HG03571 (cell line): ENCODE results near the gene NEURL1.
"Not testable (repeated sequence)": the region's sequence is repeated elsewhere in the genome, so short reads cannot be mapped to it uniquely, and the experiment has no call there.

Source experiments
- ATAC-seq: cut with Tn5 transposase; IDR thresholded peaks from one replicate; pipeline ENCODE4 v1.9.1; 2021; ENCODE audit not compliant: unreplicated experiment

NEURL1 gene

DNA sequence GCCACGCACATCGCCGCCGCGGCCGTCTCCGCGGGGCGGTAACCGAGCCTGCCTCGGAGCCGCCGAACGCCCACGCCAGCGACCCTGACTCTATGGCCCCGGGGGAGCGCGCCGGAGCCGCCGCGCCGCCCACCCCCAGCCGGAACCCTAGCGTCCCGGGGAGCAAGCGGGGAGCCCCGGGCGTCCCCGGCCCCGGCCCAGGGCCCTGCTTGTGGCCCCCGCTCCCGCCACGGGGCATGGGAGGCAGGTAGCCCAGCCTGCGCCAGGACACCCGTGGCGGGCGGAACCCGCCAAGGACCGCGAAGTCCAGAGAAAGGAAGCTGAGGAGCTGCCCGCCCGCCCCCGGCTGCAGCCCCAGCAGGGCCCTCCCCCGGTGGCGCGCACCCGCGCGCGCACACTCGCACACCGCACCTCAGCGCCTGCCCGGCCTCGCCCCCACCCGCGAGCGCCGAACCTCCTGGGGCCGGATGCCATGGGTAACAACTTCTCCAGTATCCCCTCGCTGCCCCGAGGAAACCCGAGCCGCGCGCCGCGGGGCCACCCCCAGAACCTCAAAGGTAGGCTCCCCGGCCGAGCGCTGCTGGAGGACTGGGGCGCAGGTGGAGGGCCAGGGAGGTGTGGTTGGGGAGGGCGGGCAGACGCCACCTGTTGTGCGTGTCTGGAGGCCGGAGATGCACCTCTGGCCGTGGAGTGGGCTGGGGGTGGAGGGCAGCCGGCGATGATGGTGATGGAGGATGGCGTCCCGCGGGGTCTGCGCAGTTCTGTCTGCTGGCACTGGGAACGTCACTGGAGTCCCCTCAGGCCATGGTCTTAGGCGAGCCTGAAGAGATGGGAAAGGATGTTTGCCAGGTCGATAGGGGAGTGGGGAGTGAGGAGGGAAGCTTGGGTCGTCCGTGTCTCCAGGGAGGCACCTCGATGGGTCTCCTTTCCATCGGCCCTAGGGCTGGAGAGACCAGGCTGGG is 692 bp downstream of the NEURL1 start:
- ATAC-seq = no peak

DNA sequence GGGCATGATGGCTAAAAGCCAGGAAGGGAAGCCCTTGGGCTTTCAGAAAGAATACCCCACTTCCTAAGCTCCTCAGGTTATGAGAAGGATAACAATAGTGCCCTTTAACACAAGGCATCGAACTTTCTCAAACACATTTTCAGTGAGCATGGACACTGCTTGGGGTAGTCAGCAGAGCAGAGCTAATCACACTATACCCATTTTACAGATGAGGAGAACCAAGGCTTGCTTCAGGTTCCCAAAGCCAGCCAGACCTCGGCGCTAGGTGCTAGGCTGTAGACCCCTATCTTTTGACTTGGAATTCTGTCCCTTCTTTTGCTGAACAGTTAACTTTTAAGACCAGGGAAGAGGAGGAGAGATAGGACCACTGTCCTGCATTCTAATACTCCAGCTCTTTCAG is 1.8 kb downstream of the NEURL1 start:
- no peak for ATAC-seq

DNA sequence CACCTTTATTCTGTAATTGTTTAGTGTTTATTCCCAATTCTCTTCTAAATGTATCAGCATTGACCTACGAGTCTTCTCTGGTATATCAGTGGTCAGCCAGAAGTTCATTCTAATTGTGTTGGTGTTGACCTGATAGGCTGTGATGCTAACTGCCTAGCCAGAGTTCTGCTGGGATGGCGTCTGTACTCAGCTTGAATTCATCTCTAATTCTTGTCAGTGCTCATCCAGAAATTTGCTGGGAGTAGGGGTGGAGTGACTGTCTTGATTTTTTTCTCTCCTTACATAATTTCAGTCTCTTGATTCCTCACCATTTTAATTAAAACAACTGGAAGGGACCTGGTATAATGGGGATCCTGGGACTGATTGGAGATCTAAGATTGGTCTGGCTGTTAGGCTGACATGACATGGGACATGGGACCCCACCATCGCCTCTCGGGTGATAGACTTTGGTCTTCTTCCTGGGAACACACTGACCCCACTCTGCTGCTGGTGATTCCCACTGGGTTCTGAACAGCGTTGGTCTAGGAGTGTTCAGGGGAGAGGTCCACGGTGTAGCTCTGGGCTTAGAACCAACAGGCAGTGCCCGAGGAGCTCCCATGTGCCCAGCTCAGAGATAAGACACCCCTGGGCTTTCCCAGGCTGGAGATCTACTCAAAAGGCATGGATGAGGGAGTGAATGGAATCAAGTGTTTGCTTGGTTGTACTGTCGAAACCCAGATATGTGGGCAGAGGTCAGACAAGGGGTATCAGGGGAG is 3.8 kb downstream of the NEURL1 start:
- no peak for ATAC-seq

DNA sequence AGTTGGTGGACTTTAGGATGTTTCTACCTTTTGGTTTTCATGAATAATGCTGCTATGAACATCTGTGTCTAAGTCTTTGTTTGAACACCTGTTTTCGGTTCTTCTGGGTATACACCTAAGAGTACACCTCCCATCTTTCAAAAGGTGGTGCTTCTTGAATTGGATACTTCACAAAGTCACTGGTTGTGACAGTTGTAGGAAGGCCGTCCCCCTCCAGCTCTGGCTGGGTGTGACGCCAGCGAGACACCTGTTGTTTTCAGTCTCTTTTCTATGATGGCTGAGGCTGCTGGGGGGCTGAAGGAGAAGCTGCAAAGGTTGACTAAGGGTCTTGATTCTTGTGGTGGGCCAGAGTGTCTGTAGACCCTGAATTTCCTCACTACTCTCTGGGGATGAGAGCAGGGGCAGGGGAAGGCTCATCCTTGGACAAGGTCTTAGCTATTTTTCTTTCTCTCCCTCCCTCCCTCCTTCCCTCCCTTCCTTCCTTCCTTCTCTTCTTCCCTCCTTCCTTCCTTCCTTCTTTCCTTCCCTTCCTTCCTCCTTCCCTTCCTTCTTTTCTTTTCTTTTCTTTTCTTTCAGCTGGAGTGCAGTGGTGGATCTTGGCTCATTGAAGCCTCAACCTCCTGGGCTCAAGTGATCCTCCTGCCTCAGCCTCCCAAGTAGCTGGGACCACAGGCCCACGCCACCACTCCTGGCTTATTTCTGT is 5.6 kb downstream of the NEURL1 start:
- no peak for ATAC-seq

DNA sequence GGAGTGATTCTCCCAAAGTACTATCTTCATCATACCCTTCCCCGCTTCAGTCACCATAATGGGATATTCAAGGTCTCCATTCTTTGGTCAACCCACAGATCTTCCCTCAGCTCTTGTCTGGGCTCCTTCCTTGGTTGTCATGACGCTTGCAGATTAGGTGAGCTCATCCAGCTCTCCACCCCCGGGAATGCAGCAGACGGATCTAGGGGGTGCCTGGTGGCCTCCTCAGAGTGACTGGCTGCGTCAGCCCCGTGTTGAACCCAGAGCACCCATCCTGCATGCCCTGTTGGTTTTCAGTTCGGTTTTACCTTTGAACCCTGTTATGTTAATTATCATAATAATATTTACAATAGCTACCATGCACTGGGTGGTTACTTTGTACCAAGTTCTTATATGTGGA is 6.4 kb downstream of the NEURL1 start:
- ATAC-seq = no peak

DNA sequence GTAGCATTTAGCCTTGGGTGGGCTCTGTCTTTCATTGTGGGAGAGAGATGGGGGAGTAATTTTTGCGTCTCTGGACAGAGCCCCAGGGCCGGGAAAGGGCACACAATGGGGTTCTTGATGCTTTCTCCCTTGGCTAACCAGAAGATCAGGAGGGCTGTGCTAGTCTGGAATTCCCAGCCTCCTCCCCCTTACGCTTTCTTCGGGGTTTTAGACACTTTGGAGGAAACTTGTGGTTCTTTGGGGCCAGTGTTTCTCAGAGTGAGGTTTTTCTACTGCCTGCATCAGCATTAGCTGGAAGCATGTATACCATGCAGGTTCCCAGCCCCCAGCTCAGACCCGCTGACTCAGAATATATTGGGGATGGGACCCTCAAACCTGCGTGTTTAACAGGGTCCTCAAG is 7.0 kb downstream of the NEURL1 start:
- ATAC-seq = no peak

DNA sequence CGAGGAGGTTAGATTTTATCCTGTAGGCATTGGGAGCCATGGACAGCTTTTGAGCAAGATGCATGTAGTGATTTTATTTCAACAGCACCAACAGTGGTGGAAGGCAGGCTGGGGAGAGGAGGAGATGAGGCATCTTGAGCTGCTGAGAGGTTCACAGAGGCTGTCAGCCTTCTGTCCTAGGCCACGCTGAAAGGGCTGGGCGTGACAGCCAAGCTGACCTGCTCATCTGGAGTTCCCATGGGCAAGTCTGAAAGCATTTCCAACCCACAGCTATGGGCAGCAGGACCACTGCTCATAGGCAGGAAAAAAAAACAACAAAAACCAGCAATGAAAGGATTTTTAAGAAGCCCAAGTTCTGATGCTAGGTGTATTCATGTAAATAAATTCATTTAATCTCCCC is 7.7 kb downstream of the NEURL1 start:
- no peak for ATAC-seq

DNA sequence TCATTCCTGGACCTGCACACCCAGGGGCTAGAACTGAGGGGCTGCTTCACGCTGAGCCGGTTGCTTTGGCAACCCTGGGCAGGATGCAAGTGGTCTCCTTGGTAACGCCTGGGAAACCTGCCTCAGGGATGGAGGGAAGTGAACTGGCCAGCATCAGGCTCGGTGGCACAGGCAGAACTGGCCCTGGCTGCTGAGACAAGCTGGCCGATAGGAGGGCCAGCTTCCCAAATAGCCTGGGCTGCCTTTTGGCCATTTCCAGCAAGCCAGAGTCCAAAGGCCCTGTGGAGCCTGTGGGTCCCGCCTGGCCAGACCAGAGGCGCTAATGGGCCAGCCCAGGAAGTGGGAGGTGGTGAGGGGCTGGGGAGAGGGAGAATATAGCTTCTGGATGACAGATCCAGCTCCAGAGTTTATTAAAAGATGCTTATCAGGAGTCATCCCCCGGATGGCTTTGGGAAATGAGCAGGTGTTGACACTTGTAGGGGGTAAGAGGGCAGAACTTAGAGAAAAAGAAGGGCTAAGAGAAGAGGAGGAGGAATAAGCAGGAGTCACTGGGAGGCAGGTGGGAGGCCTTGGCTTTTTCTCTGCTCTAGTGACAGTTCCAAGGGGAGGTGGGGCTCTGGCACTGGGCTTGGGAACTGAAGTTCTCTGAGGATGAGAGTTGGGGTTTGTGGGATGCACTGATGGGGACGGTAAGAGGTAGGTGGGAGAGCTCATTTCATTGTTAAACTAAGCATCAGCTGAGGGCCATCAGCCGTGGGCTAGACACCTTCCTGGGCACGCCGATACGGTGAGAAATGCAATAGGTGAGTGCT is 9.6 kb downstream of the NEURL1 start:
- no peak for ATAC-seq

DNA sequence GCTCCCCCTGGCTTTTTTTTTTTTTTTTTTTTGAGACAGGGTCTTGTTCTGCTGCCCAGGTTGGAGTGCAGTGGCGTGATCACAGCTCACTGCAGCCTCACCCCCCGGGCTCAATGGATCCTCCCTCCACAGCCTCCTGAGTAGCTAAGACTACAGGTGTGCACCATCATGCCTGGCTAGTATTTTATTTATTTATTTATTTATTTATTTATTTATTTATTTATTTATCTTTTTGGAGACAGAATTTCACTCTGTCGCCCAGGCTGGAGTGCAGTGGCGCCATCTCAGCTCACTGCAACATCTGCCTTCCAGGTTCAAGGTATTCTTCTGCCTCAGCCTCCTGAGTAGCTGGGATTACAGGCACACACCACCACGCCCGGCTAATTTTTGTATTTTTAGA is 10.3 kb downstream of the NEURL1 start:
- not testable (repeated sequence) for ATAC-seq

DNA sequence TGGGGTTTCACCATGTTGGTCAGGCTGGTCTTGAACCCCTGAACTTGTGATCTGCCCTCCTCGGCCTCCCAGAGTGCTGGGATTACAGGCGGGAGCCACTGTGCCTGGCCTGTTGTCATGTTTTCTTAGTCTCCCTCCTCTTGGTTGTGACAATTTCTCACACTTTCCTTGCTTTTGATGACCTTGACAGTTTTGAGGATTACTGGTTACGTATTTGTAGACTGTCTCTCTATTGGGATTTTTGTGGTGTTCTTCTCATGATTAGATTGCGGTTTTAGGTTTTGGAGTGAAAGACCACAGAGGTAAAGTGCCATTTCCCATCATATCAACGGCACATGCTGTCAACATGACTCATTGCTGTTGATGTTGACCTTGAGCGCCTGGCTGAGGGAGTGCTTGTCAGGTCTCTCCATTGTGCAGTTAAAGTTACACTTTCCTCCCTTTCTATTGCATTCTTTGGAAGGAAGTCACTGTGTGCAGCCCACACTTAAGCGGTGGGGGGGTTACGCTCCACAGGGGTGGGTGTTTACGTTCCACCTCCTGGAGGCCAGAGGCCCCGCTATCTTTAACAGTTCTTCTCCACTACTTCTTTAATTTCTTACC is 10.8 kb downstream of the NEURL1 start:
- no peak for ATAC-seq

DNA sequence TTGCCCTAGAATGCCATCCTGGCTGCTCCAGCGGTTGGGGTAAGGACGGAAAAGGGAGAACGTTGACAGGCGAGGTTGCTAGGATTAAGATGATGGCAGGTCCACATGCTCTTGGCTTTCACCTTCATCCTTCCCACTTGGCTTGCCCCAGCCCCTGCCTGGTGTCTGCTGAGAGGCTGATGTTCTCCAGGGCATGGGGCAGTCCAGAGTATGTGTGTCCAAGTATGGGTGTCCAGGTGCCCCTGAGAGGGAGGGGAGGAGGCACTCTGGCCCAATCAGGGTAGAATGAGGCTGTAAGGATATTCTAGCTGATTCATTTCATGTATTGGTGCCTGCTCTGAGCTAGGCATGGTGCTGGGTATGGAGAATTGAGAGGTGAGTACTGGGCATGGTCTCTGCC is 12.6 kb downstream of the NEURL1 start:
- no peak for ATAC-seq

DNA sequence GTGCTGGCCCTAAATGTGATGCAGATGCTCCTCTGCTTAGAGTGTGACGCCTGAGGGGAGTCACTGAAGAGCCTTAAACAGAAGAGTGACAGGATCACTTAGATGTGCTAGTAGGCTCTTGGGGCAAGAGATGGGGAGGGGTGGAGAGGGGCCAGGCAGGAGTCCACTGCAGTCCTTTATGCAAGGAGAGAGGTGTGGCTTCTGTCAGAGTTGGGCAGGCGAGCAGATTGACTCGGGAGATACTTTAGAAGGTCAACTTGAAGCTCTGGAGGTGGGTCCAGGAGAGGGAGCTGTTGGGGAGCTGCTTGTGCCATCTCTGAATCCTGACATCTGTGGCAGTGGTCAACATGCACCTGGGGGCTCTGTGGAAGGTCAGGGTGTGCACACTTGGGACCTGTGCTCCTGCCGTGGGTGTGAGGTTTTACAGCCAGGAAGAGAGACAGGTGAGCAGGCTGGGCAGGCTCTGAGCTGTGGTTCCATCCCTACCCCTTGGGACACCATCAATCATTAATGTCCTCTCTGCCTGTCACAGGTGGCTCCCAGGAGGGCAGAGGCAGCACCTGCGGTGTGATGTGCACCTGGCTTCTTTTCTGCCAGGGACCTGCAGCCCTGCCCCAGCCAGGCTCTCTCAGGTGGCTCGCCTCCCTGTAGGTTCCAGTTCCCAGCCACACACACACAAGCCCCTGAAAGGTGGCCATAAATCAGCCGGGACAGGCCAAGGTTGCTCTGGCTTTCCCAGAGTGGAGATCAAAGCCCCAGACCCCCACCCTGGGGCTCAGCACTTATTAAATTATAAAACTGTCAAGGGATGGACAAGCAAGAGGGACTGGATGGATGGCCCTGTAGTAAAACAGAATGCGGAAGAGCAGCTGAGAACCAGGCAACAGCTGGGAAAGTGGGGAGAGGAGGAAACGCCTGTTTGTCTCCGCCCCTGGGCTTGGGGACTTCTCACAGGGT is 14.0 kb downstream of the NEURL1 start:
- no peak for ATAC-seq

DNA sequence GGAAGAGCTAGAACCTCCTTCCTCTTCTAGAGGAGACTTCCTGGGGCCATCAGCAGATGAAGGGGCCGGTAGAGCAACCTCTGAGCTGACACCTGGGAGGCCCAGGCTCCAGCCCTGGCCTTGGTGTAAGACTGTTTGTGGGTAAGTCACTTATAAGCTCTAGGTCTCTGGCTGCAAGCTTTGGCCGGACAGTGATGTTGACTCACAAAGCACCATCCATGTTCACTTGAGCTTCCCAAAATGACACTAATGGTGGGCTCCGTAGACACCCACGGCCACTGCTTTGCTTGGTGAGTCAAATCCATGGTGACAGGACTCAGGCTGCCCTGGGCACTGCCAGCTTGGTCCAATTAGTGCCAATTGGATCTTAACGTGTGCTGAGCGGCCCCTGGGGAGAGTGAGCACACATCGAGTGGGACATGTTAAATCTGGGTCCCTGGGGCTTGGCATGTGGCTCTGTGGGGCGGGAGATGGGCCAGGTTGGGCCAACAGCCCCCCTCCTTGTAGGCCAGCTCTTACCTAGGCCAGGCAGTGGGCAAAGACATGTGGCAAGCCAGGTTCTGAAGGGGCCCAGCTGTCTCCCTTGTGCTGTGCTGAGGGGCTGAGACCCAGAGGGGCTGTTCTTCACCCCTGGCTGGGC is 16.7 kb downstream of the NEURL1 start:
- ATAC-seq = no peak

DNA sequence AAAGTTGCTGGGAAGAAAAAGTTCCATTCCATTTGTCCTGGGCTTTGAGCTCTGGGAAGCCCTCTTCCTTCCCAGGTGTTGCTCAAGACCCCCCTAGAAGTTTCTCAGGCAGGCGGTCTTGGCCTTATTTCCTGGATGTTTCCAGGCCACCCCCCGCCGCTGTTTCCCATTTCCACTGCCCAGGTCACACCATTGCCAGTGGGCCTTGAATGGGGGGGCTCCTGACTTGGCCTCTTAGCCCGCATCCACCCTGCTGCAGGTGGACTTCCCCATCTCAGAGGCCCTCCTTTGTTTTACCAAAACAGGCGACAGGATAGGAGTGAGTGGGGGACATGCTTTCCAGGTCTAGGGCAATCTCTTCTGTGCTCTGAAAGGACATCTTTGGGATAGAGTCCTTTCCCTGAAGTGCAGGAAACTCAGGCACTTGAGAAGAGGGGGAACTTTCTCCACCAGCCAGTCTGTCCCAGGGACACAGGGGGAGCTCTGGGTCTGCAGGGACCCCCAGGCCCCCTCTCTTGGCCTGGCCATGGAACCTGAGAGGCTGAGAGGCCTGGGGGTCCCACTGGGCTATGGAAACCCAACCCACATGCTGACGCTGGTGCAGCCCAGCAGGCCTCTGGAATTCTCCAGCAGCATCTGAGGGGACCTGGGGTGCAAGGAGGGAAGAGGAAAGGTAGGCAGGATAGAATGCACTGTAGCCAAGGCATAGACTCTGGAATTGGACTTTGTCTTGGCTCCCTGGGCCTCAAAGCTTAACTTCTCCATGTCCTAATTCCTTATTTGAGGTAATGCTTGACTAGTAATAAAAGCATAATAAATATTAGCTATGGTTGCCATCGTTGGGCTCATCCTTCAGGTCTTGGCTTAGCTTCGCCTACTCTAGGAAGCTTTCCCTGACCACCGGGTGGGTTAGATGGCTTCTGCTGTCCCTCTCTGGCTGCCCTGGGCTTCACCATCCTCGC is 17.6 kb downstream of the NEURL1 start:
- no peak for ATAC-seq

DNA sequence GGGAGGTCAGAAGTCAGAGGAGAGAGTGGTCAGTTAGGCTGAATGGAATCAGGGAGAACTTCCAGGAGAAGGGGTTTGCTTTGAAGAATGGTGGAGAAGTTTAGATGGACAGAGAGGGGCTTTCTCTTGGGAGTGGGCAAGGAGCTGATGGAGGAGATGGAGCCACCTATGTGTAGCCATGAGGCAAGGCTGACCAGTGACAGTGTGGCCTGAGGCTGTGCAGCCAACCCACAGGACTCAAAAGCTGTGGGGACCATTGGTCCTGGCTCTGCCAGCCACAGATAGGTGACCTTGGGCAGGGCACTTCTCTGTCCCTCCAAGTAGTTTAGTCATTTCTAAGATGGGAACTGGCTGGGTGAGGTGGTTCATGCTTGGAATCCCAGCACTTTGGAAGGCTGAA is 18.7 kb downstream of the NEURL1 start:
- ATAC-seq = no peak

DNA sequence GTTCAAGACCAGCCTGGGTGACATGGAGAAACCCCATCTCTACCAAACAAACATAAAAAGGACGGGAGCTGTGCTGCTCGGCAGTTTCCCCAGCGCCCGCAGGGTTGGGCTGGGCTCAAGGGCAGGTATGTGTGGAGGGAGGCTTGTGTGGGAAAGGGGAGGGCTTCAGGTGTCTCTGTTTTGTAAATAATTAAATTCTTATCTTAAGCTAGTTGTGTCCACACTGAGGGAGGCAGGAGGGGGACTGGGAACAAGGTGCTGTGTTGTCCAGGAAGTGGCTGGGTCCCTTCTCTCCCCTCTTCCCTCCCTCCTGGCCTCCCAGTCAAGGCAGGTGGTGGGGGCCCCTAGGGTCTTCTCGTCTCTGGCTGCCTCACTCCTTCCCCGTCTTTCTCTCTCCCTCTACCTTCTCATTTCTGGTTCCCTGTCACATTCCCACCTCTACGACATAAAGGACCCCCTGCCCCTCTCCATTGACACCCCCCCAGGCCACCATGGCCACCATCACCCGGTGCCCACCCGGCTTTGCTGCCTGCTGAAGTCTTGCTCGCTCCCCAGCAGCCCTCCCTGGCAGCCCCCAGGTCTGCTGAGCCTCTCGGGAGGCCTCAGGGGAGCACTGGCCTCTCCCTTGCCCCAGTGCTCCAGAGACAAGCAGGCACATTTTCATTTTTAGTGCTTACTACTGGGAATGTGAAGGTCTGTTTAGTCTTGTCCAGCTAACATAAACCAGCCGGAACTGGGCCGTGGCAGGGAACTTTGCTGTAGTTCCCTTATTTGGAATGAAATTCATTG is 19.3 kb downstream of the NEURL1 start:
- no peak for ATAC-seq
